ENCODE measurements around the gene EXOC6B. TPM values are rescaled to one million over a fixed set of nuclear protein-coding genes. Genes with fewer than 3 reads are reported as not detected.

Gene EXOC6B
- total RNA-seq, 1 experiment from 2014 or later, result 10.9 TPM

DNA sequence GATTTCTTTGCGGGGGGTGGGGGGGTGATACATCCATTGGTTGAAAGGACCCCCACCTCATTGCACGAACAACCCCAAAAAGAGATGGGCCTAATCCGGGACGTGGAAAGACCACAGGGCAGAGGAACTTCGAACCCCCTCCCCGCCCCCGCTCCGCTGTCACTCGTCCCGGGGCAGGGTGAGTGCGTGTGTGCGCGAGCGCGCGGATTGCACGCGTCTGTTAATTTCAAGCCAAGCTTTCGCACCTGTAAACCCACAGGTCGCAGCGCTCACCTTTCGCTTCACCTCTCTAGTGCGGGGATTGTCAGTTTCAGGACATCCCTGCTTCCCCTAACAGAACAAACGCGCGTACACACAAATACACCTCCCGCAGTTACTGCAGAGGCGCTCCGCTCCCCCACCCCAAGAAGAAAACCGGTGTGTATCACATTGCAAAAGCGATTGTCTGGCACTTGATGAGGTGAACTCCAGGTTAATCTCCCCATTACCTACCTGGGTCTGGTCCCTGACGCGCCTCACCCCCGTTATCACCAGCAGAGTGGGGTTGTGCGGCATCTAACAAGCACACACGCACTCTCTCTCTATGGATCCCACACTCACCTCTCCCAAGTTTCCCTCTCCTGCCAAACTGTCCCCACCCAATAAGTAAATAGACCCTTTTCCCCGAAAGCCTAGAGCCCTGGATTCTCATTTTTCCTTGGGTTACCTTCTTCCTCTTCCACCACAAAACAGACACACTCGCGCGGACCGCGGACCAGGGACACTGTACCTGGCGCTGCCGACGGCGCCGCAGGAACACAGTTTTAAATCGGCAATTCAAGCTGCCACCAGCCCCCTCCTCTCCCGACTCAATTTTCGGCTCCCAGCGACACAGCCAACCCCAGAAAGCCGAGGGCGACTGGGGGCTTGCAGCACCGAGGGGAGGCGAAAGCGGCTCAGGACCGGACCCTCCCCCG lies 679.2 kb downstream of the EXOC6B start:
- no peak for DNase-seq (ENCODE audit: low spot score)

DNA sequence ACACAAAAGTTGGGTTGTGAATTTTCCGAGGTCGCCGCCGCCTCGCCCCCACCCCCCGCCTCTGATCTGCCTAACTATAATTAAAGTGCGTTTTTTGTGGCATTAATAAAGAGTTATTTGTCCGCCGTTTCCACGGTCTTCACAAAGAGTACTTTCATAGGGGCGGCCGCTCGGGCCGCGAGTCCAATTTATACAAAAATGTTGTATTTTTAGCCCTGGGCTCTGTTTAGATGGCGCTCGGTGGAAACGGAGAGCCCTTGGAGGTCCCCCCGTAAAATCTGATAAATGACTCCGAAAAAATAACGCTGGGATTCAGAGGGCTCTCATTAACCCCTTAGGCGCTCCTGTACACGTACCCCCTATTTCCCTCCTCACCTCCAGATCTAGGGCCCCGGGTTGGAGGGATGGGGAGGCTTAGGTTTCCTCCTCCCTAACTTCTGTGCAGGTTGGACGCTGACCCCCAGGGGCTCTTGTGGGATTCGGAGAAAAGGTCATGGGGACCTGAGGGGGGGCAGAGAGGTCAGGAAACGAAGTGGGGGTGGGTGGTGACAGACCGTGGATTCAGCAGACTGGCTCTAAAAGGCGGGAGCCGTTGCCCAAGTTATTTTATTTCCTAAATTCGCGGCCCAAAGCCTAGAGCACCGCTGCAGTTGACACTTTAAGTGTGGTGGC lies 680.0 kb downstream of the EXOC6B start:
- no peak for DNase-seq (ENCODE audit: low spot score)

DNA sequence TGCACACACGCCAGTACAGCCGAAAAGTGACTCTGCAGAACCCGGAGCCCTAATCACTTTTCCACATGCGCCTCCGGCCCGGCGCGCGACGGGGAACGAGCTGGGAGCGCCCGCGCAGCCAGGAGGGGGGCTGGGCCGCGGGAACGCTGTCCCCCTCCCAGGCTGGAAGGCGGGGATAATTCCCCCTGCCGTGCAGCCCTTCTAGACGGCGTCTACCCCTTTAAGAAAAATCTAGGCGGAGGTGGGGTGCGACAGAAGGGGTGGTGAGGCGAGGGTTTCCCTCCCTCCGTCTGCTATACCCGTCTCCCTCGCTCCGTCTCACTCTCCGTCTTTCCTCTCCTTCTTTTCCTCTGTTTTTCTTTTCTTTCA lies 680.6 kb downstream of the EXOC6B start:
- no peak for DNase-seq (ENCODE audit: low spot score)

DNA sequence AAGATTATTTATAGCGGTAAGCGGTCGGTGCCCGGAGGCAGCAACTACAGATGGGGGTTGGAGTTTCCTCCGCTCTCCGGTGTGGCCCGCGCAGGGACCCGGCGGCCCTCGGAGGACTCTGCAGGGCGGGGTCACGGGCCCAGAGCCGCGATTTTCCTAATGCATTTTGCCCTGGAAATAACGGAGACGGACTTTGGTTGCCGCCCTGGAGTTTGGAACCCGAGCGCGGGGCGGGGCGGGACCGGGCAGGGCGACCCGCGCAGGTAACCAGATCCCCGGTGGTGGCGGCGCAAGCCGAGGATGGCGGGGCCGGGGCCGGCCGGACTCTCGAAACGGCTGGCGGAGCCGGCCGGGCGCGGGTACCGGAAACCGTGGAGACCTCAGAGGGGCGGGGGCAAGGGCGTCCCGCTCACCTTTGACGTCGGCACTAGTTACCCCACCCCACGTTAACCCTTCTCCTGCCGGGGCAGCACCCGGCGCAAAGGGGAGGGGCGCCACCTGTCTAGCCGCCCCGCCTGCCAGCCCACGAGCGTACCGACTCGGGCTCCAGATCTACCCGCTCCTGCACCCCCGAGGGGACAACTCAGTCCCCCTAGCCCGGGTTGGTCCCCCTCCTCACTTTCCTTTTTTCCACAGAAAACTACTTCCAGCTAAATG lies 681.1 kb downstream of the EXOC6B start:
- no peak for DNase-seq (ENCODE audit: low spot score)

DNA sequence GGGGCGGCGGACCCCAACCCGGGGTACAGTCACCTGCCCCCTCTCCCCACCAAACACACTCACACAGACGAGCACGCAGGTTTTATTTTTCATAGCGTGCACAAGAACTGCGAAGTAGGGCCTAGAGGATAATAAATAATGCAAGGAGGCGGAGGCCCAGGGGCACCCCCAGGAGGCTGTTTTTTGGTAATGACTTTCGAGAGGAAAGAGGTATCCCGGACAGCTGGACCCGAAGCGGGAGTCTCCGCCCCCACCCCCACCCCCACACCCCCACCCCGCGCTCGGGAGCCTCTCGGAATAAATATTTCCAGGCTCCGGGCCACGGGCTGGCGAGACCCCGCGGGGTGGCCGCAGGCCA lies 681.6 kb downstream of the EXOC6B start:
- no peak for DNase-seq (ENCODE audit: low spot score)

DNA sequence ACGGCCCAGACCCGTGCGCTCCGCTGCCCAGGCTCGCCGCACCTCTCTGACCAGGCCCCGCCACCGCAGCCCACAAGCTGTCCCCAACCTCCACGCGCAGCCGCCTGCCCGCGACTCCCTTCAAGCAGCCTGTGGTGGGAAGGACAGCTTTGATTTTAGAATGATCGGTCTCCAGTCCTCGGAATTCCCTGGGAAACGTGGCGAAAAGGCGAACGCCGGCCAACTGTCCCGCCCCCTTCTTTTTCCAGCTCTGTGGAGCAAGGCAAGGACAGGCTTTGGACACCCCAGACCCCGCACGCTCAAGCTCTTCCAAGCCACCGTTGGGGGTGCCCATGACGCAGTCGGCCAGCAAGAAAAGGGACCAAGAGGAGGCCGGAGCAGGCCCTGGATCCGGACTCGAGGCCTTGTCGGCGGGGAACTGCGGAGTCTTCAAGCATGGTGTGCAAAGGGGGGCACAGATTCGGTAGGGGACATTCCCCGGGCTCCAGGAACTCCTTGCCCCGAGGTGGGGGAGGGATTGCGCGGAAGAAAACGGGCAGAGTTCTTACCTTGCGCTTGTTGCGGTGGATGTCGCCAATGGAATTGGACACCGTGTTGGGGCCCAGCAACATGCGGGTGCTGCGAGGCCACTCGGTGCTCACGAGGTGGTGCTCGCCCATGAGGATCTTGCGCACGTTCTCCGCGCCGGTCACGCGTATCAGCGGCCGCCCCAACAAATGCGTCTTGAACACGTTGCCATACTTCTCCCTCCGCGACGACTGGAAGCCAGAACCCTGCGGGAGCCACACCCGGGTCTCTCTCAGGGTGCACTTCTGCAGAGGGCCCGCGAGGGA lies 682.2 kb downstream of the EXOC6B start:
- DNase-seq (ENCODE audit: low spot score), result no peak

DNA sequence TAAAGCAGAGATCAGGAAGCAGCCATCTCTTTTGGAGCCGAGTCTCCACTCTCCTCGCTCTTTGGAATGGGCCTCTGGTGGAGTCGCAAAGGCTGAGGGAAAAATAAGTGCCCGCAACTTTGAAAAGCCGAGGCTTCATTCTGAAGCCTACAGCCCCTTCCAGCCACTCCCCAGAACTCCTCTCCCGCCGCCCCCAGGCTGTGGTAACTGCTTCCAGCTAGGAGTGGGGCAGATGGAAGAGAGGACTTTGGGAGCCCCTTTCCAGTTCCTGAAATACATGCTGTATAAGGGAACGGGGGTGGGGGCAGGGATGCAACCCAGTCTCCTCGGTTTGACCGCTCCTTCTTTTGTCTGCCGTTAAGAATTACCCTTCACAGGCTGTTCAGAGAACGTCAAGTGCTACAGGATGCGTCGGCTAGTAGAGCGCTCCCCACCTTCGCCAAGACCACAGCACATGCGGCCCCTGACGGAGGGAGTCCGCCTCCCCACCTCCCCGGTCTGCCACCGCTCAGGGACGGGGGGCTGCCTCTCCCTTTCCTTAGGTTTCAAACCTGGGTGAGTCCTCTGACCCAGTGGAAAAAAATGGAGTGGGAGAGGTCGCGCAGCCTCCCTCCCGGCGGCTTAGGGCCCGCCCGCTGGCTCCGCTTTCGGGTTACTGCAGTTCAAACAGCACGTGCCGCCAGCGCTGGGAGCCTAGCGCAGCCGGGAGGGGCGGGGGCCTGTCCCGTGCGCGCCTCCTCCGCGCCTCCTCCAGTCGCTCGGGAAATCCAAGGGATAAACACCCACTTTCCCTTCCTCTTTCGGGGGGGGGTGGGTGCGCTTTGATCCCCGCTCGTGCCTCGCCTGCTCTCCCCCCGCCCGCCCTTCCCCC lies 683.0 kb downstream of the EXOC6B start:
- DNase-seq (ENCODE audit: low spot score), result no peak

DNA sequence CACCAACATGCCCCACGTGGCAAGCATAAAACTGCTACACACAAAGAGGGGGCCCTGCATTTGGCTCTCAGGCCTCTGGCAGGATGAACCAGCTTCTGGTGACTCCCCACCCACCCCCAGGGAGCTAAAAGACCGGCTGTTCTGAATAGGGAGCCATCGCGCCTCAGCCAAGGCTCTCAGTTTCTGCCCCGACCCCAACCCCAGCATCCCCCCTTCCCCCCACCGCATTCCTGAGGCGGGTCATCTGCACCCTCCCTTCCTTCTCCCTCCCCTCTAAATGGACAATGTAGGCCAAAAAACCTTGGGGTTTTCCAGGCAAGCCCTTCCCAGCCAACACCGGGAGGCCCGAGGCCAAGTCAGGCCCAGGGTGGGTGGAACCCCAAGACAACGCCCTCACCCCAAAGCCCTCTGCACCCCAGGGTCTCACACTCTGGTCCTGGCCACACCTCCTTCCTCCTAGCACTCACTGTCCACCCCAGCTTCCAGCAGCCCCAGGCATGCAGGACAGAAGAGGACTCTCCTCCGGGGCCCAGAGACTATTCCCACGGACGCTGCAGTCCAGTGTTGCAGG lies 683.9 kb downstream of the EXOC6B start:
- DNase-seq (ENCODE audit: low spot score), result no peak

DNA sequence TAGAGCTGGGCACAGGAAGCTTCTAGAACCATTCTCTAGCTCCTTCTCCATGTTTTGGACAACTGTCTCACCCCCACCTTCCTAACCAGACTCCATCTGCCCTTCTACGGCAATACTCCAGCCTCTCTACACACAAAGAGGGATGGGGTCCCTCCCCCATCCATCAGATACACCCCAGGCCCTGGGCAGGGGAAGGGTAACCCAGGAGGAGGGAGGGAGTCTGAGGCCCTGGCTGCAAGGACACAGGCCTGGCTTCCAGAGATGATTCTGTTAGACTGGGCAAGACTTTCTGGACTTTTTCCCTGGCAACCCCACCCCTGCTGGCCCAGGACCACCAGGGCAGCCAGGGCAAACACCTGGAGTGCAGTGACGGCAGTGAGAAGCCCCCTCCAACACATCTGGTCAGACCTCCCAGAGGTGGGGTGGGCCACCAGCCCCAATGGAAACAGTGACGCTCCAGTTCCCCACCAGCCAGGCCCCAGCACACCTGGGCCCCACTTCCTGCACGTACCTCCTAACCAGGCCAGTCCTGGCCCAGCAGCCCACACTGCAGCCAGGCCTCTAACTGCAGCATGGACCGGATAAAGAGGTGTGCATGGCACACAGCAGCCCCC lies 684.7 kb downstream of the EXOC6B start:
- DNase-seq (ENCODE audit: low spot score), result no peak

DNA sequence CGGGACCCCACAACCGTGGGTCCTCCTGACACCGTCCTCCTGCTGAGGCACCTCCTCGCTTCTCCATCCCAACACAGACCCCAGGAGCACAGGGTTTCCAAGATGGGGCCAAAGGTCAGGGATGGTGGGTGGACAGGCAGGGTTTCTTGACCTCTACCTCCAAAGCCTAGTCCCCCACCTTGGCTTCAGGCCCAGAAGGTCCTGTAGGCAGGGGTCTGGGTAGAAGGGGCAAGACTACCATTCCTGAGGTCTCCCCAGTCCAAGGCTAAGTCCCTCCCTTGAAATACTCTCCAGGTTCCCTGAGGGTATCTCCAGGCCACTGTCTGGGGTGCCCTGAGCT lies 685.2 kb downstream of the EXOC6B start:
- DNase-seq (ENCODE audit: low spot score), result no peak

DNA sequence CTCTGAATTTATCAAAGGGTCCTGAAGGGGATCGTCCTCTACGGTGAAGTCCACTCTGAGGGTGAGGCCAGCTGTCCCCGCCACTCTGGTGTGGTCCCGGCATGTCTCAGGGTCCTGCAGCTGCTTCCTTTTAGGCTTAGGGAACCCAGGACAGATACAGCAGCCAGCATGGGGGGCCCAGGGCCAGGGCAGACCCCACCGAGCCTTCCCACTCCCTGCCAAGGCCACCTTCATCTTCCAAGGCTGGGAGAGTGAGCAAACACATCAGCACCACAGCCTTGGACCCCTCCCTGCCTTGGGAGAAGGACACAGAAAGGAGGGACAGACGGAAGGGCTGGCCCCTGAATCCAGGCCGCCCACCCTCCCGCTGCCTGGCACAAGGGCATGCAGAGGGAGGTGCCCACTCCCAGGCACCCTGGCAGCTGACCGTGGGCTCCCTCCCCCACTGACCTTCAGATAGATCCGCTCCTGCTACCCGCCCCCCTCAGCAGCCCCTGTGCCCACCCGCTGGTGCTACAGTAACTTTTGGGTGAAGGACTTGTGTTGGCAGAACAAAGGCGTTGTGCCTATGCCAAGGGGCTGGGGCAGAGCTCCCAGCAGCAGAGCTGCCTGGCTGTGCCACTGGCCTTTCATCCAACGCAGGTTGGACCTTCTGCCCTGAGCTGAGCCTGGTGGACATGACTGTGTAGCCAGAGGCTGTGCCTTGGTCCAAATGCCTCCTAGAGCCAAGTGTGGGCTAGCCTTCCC lies 685.8 kb downstream of the EXOC6B start:
- no peak for DNase-seq (ENCODE audit: low spot score)

DNA sequence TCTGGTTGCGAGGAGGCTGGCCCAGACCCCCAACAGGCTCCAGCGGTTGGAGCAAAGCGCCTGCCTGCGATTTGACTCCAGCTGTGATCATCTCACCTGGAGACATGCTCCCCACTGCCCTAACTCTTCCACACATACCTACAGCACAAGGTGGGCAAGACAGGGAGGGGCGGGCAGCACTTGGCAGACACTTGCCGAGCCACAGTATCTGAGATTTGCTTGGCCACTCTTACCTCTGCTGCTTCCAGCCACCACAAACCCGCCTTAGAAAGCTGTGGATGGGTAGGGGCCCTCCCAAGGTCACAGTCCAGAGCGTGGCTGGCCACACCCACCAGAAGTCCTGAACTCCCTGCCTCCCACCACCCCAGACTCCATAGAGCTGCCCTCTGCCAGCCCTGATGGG lies 686.4 kb downstream of the EXOC6B start:
- DNase-seq (ENCODE audit: low spot score), result no peak

DNA sequence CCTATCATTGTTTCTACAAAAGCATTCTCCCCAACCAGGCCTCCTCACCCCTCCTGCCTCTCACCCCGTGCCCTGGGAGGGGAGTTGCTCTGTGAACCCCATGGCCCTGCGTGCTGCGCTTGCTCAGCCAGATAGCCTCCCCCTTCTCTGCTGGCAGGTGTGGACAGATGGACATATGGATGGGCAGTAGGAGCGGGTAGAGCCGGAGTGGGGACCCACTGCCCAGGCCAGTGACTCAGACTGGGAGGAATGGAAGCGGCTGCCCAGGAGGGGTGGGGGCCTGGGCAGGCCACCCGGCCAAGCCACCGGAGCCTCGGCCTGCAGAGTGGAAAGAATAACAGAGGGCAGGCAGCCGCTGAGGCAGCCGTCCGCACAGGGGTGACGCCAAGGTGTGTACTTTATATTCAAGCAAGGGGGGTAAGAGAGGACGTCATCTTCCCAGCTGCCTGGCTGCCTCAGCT lies 686.9 kb downstream of the EXOC6B start:
- DNase-seq (ENCODE audit: low spot score), result no peak

DNA sequence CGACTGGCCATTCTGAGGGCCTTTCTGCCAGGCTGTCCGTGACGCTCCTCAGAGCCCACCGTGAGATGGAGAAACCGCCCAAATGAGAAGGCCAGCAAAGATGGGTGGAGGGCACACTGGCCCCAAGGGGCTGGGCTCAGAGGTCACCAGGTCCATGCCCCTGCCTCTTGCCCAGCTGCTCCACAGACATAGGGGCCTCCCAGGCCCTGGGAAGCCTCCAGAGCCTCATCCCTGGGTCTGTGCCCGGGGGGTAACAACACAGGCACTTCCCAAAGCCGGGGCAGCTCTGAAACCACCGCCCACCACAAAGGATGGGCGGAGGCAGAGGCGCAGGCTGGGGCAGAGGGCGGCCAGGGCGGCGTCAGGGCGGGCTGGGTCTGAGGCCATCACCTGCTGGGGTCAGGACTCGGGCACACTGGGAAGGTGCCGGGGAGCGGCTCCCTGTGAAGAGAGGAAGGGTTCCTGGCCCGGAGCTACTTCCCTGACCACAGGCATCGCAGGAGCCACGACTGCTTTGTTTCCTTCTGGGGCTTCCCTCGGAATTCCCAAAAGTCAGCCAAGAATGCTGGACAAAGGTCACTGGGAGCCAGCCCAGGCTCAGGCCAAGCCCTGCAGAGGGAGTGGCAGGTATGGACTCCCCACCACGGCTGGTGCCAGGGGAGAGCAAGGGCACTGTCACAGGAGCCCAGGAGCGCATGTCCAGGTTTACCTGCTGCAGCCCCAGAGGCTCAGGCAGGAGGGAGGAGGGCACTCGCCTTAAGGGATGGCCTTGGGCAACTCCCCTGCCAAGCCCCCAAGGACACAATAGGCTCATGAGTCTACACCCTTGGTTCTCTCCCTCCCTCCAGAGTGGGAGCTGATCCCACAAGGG lies 687.6 kb downstream of the EXOC6B start:
- DNase-seq (ENCODE audit: low spot score), result no peak

DNA sequence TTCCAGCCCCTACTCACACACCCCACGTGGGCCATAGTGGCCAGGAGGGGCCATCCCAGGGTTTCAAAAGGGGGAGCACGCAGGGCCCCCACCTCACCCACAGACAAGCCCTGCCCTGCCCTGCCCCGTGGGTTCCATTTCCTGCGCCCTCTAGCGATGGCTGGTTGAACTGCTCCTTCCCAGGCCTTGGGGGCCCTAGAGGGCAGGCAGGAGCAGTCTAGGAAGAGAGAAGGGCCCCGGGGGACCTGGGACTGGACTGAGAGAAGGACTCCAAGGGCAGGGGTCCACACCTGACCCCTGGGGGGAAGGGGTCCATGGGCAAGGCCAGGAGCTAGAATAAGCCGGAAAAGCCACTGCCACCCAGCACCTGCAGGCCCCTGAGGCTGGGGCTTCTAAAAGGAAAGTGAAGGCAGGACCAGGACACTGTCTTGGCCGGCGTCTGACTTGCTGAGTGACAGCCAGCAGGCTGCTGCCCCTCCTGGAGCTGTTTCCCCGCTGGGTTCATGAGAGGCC lies 688.3 kb downstream of the EXOC6B start:
- no peak for DNase-seq (ENCODE audit: low spot score)

DNA sequence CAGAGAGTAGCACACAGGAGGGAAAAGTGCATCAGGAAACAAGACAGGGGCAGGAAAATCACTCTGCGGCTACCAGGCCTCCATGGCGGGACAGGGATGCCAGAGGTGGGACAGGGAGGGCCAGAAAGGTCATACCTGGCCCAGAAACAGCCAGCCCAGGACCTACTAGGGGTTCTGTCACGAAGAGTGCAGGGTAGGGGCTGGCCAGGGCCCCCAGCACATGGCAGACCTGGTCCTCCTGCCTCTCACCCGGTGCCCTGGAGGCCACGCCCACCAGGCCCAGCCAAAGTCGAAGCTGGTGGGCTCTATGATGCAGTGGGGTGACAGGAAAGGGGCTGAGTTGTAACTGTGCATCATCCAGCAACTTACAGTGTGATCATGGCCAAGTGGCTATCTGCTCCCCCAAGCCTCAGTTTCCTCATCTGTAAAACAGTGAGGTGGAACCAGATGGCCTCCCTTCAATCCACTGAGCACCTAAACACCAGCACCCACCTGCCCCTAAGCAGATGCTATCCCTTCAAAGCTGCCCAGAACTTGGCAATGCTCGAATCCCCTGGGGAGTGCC lies 688.8 kb downstream of the EXOC6B start:
- DNase-seq (ENCODE audit: low spot score), result no peak

DNA sequence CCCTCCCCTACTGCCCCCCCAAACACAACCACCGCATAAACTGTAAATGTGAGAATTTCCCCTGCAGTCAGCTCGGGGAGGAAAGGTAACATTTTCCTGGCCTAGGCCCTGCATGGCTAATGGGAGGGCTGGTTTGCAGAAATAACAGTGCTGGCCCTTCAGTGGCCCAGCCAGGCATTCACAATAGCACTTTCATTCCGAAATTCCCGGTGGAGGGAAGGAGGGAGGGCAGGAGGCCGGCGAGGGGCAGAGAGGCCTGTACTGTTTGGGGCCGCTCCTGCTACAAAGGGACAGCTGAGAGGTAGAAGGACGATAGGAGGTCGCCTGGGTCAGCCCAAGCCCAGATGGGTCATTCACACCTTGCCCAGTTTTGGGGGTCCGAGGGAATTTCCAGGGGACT lies 689.5 kb downstream of the EXOC6B start:
- no peak for DNase-seq (ENCODE audit: low spot score)

DNA sequence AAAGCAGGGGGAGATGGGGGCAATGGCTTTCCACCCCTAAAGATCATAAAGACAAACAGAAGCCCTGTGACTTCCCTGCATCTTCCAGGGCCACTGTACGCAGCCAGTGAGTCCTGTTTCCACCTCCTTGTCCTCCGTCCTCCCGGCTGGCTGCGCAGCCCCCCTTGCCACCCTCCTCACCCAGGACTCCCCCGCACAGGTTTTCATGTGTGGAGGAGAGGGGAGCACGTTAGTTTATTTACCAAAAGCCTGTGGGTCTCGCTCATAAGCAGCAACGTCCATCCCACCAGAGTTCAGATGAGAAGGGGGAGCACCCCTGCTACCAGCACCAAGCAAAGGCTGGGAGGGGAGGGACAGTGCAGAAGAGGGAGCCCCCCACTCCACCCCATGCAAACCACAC lies 689.9 kb downstream of the EXOC6B start:
- DNase-seq (ENCODE audit: low spot score), result no peak

Data from H4 (cell line).